GM23338 (cell line): ENCODE results near the gene BOK. TPM values are rescaled to one million over a fixed set of nuclear protein-coding genes. Genes with fewer than 3 reads are reported as not detected.

Source experiments
- ATAC-seq: fragments of 200-7000 bp; cut with Tn5 transposase; 3 replicates; pipeline ENCODE4 v1.9.1; 2020
- DNase-seq: peaks from one replicate; pipeline ENCODE4 v3.0.0-alpha.2; 2015; ENCODE audit warnings: low spot score
- H2AFZ ChIP-seq: fragments of 200-600 bp; sonication (generic); 2 replicates; pipeline ENCODE4 v1.8.0; 2016; ENCODE audit warnings: antibody characterized with exemption, mild to moderate bottlenecking, moderate library complexity
- H3F3A ChIP-seq: fragments of 200-600 bp; sonication (generic); replicated peaks from 2 replicates; pipeline ENCODE4 v1.8.0; 2017; ENCODE audit warnings: antibody characterized with exemption, mixed run types, low read depth
- H3K27ac ChIP-seq: fragments of 200-600 bp; sonication (generic); 2 replicates; pipeline ENCODE4 v1.6.1; 2016; ENCODE audit warnings: low read depth
- H3K27me3 ChIP-seq: fragments of 200-600 bp; sonication (generic); 2 replicates; pipeline ENCODE4 v1.8.0; 2016; ENCODE audit warnings: mild to moderate bottlenecking, mixed run types, moderate library complexity; ENCODE audit not compliant: insufficient read depth
- H3K36me3 ChIP-seq: fragments of 200-600 bp; sonication (generic); 2 replicates; pipeline ENCODE4 v1.8.0; 2016; ENCODE audit warnings: mild to moderate bottlenecking; ENCODE audit not compliant: insufficient read depth
- H3K4me1 ChIP-seq: fragments of 200-600 bp; sonication (generic); 2 replicates; pipeline ENCODE4 v1.8.0; 2016; ENCODE audit warnings: mild to moderate bottlenecking, moderate library complexity; ENCODE audit not compliant: insufficient read depth
- H3K4me2 ChIP-seq: fragments of 200-600 bp; sonication (generic); 2 replicates; pipeline ENCODE4 v1.7.1; 2017; ENCODE audit warnings: mixed run types
- H3K4me3 ChIP-seq: fragments of 200-600 bp; sonication (generic); 2 replicates; pipeline ENCODE4 v1.6.1; 2016; ENCODE audit warnings: mixed run types
- H3K79me2 ChIP-seq: fragments of 200-600 bp; sonication (generic); replicated peaks from 2 replicates; pipeline ENCODE4 v1.8.0; 2017; ENCODE audit warnings: mild to moderate bottlenecking; ENCODE audit not compliant: insufficient read depth
- H3K9me2 ChIP-seq: fragments of 200-600 bp; sonication (generic); 2 replicates; pipeline ENCODE4 v1.8.0; 2017; ENCODE audit not compliant: insufficient read depth
- H4K20me1 ChIP-seq: fragments of 200-600 bp; sonication (generic); replicated peaks from 2 replicates; pipeline ENCODE4 v1.8.0; 2017; ENCODE audit warnings: mild to moderate bottlenecking; ENCODE audit not compliant: insufficient read depth
- H3K27ac Mint-ChIP-seq: 2 replicates; pipeline ENCODE4 v1.8.0; 2020; ENCODE audit warnings: inconsistent platforms, mild to moderate bottlenecking, moderate library complexity, mixed read lengths
- H3K27me3 Mint-ChIP-seq: 3 replicates; pipeline ENCODE4 v1.8.0; 2022; ENCODE audit warnings: low read depth, mild to moderate bottlenecking, moderate library complexity, mixed read lengths, inconsistent platforms; ENCODE audit not compliant: insufficient read depth, poor library complexity
- H3K36me3 Mint-ChIP-seq: 3 replicates; pipeline ENCODE4 v1.8.0; 2021; ENCODE audit warnings: low read depth, mild to moderate bottlenecking, inconsistent platforms, moderate library complexity, mixed read lengths
- H3K4me1 Mint-ChIP-seq: 3 replicates; pipeline ENCODE4 v1.8.0; 2020; ENCODE audit warnings: mild to moderate bottlenecking, inconsistent platforms, mixed read lengths
- H3K4me3 Mint-ChIP-seq: 3 replicates; pipeline ENCODE4 v1.8.0; 2021; ENCODE audit warnings: moderate library complexity, mild to moderate bottlenecking, inconsistent platforms, mixed read lengths
- H3K9me3 Mint-ChIP-seq: 3 replicates; pipeline ENCODE4 v1.8.0; 2020; ENCODE audit warnings: moderate library complexity, mild to moderate bottlenecking, inconsistent platforms, mixed read lengths
- CREB1 ChIP-seq: fragments of 250-450 bp; sonication (Bioruptor Pico); IDR thresholded peaks from 2 replicates; pipeline ENCODE4 v1.5.0; 2020; ENCODE audit warnings: low read depth, mild to moderate bottlenecking, moderate library complexity
- CTCF ChIP-seq, 2 experiments: fragments of 200-600 bp in 1 of 2; sonication (generic) in 1 of 2; conservative IDR thresholded peaks; 2 replicates each; pipeline versions ENCODE4 v1.5.1 to v1.6.1; 2016 to 2017; ENCODE audit warnings: antibody characterized with exemption in 2 of 2, low read depth in 2 of 2, mild to moderate bottlenecking in 2 of 2, moderate library complexity in 1 of 2
- EZH2 ChIP-seq: fragments of 200-600 bp; sonication (generic); IDR thresholded peaks from one replicate; pipeline ENCODE4 v1.8.0; 2017; ENCODE audit warnings: antibody characterized with exemption, mild to moderate bottlenecking, low read depth; ENCODE audit not compliant: unreplicated experiment
- EZH2phosphoT487 ChIP-seq: fragments of 200-600 bp; sonication (generic); IDR thresholded peaks from one replicate; pipeline ENCODE4 v1.8.1; 2018; ENCODE audit warnings: antibody characterized with exemption; ENCODE audit not compliant: unreplicated experiment
- JUNB ChIP-seq: IDR thresholded peaks from one replicate; pipeline ENCODE4 v1.6.1; 2016; ENCODE audit warnings: antibody characterized with exemption; ENCODE audit not compliant: unreplicated experiment
- NANOG ChIP-seq: IDR thresholded peaks from 2 replicates; pipeline ENCODE4 v1.6.1; 2016; ENCODE audit warnings: antibody characterized with exemption, borderline replicate concordance
- POLR2AphosphoS5 ChIP-seq: IDR thresholded peaks from 2 replicates; pipeline ENCODE4 v1.6.1; 2016; ENCODE audit warnings: antibody characterized with exemption, low read depth
- STAT1 ChIP-seq: IDR thresholded peaks from one replicate; pipeline ENCODE4 v1.6.1; 2016; ENCODE audit warnings: antibody characterized with exemption; ENCODE audit not compliant: unreplicated experiment
- ZNF114 ChIP-seq: fragments of 250-450 bp; sonication (Bioruptor Pico); IDR thresholded peaks from 2 replicates; pipeline ENCODE4 v1.5.0; 2020; ENCODE audit warnings: mild to moderate bottlenecking, moderate library complexity
- ZNF331 ChIP-seq: fragments of 250-450 bp; sonication (Bioruptor Pico); IDR thresholded peaks from 2 replicates; pipeline ENCODE4 v1.5.0; 2020; ENCODE audit warnings: low read depth, mild to moderate bottlenecking, moderate library complexity
- polyA plus RNA-seq: library from polyadenylated mRNA; unstranded; fragments of >200 nt; fragmentation: Nextera tagmentation; extraction: Ambion mirVana; gene quantifications from 2 replicates; pipeline ENCODE4 v1.2.1, GENCODE V29; 2016
- total RNA-seq: library from RNA; depleted of rRNA; stranded (reverse); fragments of >200 nt; shearing (Covaris generic); gene quantifications from 2 replicates; pipeline ENCODE4 v1.2.3, GENCODE V29; 2014
- TF ChIP-seq, protein P1 (sequence below): IDR thresholded peaks from 2 replicates; pipeline ENCODE4 v1.6.1; 2016; ENCODE audit warnings: antibody characterized with exemption
- TF ChIP-seq, protein P2 (sequence below): IDR thresholded peaks from one replicate; pipeline ENCODE4 v1.6.1; 2018; ENCODE audit warnings: antibody characterized with exemption; ENCODE audit not compliant: unreplicated experiment

BOK gene
- total and polyA plus RNA-seq, 2 experiments from 2014 or later, result 13.5 to 36.7 TPM

GRCh38 chr2:241616168-241617125 is 57.9 kb downstream of the BOK start:
- Histone ChIP-seq H3K4me2 (no peak overlapping the region), H3K4me3 (no peak overlapping the region), H3K79me2 (peaks cover 71% of the 10 kb centered on the region), H3K4me1 (peaks cover 6% of the 10 kb centered on the region; the same call in 1 of the 2 replicates), H4K20me1 (peaks cover 2% of the 10 kb centered on the region; the same call in 1 of the 2 replicates), H2AFZ (no peak overlapping the region), H3F3A (peaks cover 6% of the 10 kb centered on the region; the same call in 1 of the 2 replicates), H3K27ac (peak overlapping the region; percentile 69; the same call in 1 of the 2 replicates), H3K27me3 (no peaks in the 10 kb centered on the region), H3K9me2 (no peaks in the 10 kb centered on the region), H3K36me3 (no peaks in the 10 kb centered on the region)
- Mint-ChIP-seq H3K4me3 (peak overlapping the region; percentile 42; the same call in 1 of the 3 replicates), H3K4me1 (peaks cover 27% of the 10 kb centered on the region), H3K36me3 (peaks cover 13% of the 10 kb centered on the region), H3K9me3 (peaks cover 6% of the 10 kb centered on the region; the same call in 2 of the 3 replicates), H3K27ac (peak overlapping the region; percentile 51), H3K27me3 (peaks cover 2% of the 10 kb centered on the region)
- ATAC-seq (peak; percentile 57), DNase-seq (peak; percentile 24)
- TF ChIP-seq CTCF (conservative IDR thresholded peaks at IDR 0.05; ENCODE audit: low read depth in 2 of 2) (peak; percentile 7 to 15; a peak in 1 of 4 replicates), ZNF331 (CRISPR knock-in tag) (no peak), ZNF114 (CRISPR knock-in tag) (no peak), EZH2 (no peak), POLR2AphosphoS5 (no peak), NANOG (no peak)

DNA sequence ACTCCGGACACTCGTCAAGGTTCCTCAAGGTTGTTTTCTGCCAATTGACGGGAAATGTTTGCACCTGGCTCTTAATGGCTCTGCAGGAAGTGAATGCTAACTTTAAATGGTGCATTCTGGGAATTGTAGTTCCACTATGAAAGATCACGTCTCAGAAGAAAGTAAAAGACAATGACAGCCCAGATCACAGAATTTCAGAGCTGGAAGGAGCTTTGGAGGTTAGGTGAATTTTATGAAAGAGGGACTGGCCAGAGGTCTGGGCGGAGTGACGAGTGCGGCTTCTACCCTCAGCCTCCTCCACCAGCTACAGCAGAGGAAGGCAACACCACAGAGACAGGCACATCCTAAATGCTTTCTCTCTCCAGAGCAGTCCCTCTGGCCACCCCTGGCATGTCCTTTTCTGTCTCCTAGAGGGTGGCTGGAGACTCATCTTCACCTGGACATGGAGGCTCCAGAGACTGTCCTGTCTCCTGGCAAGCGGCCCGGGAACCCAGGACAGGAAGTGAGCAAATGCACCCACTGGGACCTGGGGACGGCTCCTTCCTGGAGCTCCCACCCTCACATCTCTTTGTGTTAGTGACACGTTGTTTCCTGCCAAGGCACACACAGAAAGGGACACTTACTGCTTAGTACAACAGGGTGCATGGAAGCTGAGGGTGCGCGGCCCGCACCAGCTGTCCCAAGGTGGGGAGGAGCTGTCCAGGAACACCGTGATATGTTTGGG is 59.0 kb downstream of the BOK start:
- H2AFZ ChIP-seq, result no peak overlapping the region
- no peaks in the 10 kb centered on the region for H3K9me2 ChIP-seq
- H3K4me3 ChIP-seq, result no peak overlapping the region
- peaks cover 2% of the 10 kb centered on the region for H3K27me3 Mint-ChIP-seq
- no peak overlapping the region for H3K4me2 ChIP-seq
- H3K4me1 ChIP-seq, result peaks cover 6% of the 10 kb centered on the region; the same call in 1 of the 2 replicates
- H3K79me2 ChIP-seq, result peaks cover 78% of the 10 kb centered on the region
- peak overlapping the region; percentile 35 for H3K4me3 Mint-ChIP-seq
- H3K27me3 ChIP-seq, result no peaks in the 10 kb centered on the region
- no peaks in the 10 kb centered on the region for H3K36me3 ChIP-seq
- peaks cover 12% of the 10 kb centered on the region; the same call in 1 of the 2 replicates for H4K20me1 ChIP-seq
- H3F3A ChIP-seq, result peaks cover 6% of the 10 kb centered on the region; the same call in 1 of the 2 replicates
- ATAC-seq (peak; percentile 77), DNase-seq (peak; percentile 91)
- H3K4me1 Mint-ChIP-seq, result peaks cover 23% of the 10 kb centered on the region
- peaks cover 16% of the 10 kb centered on the region for H3K36me3 Mint-ChIP-seq
- peaks cover 9% of the 10 kb centered on the region; the same call in 2 of the 3 replicates for H3K9me3 Mint-ChIP-seq
- H3K27ac ChIP-seq, result peak overlapping the region; percentile 11
- peak overlapping the region; percentile 52; the same call in 1 of the 2 replicates for H3K27ac Mint-ChIP-seq
- no peak for TF ChIP-seq JUNB
- TF ChIP-seq, protein P1, sequence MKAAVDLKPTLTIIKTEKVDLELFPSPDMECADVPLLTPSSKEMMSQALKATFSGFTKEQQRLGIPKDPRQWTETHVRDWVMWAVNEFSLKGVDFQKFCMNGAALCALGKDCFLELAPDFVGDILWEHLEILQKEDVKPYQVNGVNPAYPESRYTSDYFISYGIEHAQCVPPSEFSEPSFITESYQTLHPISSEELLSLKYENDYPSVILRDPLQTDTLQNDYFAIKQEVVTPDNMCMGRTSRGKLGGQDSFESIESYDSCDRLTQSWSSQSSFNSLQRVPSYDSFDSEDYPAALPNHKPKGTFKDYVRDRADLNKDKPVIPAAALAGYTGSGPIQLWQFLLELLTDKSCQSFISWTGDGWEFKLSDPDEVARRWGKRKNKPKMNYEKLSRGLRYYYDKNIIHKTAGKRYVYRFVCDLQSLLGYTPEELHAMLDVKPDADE, result peak; percentile 69; the same call in 1 of the 2 replicates
- TF ChIP-seq EZH2, result no peak
- TF ChIP-seq STAT1, result no peak
- TF ChIP-seq EZH2phosphoT487, result no peak
- TF ChIP-seq CTCF (conservative IDR thresholded peaks at IDR 0.05; ENCODE audit: low read depth in 2 of 2), result no peak
- TF ChIP-seq, protein P2, sequence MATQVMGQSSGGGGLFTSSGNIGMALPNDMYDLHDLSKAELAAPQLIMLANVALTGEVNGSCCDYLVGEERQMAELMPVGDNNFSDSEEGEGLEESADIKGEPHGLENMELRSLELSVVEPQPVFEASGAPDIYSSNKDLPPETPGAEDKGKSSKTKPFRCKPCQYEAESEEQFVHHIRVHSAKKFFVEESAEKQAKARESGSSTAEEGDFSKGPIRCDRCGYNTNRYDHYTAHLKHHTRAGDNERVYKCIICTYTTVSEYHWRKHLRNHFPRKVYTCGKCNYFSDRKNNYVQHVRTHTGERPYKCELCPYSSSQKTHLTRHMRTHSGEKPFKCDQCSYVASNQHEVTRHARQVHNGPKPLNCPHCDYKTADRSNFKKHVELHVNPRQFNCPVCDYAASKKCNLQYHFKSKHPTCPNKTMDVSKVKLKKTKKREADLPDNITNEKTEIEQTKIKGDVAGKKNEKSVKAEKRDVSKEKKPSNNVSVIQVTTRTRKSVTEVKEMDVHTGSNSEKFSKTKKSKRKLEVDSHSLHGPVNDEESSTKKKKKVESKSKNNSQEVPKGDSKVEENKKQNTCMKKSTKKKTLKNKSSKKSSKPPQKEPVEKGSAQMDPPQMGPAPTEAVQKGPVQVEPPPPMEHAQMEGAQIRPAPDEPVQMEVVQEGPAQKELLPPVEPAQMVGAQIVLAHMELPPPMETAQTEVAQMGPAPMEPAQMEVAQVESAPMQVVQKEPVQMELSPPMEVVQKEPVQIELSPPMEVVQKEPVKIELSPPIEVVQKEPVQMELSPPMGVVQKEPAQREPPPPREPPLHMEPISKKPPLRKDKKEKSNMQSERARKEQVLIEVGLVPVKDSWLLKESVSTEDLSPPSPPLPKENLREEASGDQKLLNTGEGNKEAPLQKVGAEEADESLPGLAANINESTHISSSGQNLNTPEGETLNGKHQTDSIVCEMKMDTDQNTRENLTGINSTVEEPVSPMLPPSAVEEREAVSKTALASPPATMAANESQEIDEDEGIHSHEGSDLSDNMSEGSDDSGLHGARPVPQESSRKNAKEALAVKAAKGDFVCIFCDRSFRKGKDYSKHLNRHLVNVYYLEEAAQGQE, result no peak
- no peak for TF ChIP-seq CREB1 (CRISPR knock-in tag)
- TF ChIP-seq ZNF331 (CRISPR knock-in tag), result no peak
- no peak for TF ChIP-seq POLR2AphosphoS5
- no peak for TF ChIP-seq ZNF114 (CRISPR knock-in tag)
